ENCODE data around the gene PGC. TPM values are rescaled to one million over a fixed set of nuclear protein-coding genes. Genes with fewer than 3 reads are reported as not detected.

PGC gene
- total RNA-seq, 2 experiments from 2014 or later = not detected

- Mint-ChIP-seq H3K9me3 (no peaks in the 10 kb centered on the region), H3K36me3 (no peaks in the 10 kb centered on the region), H3K27ac (no peak overlapping the region), H3K4me1 (no peaks in the 10 kb centered on the region), H3K27me3 (peaks cover 10% of the 10 kb centered on the region), H3K4me3 (no peak overlapping the region)
- DNase-seq = no peak
- no peak for ATAC-seq (ENCODE audit: low read depth)
- POLR2A ChIA-PET = interaction anchor here (1.1 kb wide), 1 partner anchor 16 kb away, joined by 3 read pairs; no protein-coding TSS in a partner anchor
Observed at GRCh38 chr6:41750374-41750773, 3.2 kb upstream of the PGC start.

GRCh38 chr6:41748542-41748941 is 1.3 kb upstream of the PGC start:
- Mint-ChIP-seq H3K4me1 (no peaks in the 10 kb centered on the region), H3K36me3 (no peaks in the 10 kb centered on the region), H3K4me3 (no peak overlapping the region), H3K9me3 (no peaks in the 10 kb centered on the region), H3K27ac (no peak overlapping the region), H3K27me3 (peaks cover 2% of the 10 kb centered on the region)
- no peak for ATAC-seq (ENCODE audit: low read depth)
- POLR2A ChIA-PET = interaction anchor here (0.7 kb wide), 1 partner anchor 8 kb away, joined by 3 read pairs; no protein-coding TSS in a partner anchor
- DNase-seq = no peak

- DNase-seq (no peak), ATAC-seq (ENCODE audit: low read depth) (no peak)
- no peak overlapping the region for H3K27ac Mint-ChIP-seq
- no peaks in the 10 kb centered on the region for H3K4me1 Mint-ChIP-seq
- POLR2A ChIA-PET = interaction anchor here (0.7 kb wide), 1 partner anchor 8 kb away, joined by 3 read pairs; no protein-coding TSS in a partner anchor
- no peaks in the 10 kb centered on the region for H3K36me3 Mint-ChIP-seq
- no peaks in the 10 kb centered on the region for H3K9me3 Mint-ChIP-seq
- peaks cover 2% of the 10 kb centered on the region for H3K27me3 Mint-ChIP-seq
- H3K4me3 Mint-ChIP-seq = no peak overlapping the region
Observed at GRCh38 chr6:41748102-41748477, 893 bp upstream of the PGC start.

- POLR2A ChIA-PET = no interaction called here
- Mint-ChIP-seq H3K9me3 (no peaks in the 10 kb centered on the region), H3K36me3 (no peaks in the 10 kb centered on the region), H3K27me3 (peaks cover 2% of the 10 kb centered on the region), H3K4me3 (no peak overlapping the region), H3K27ac (no peak overlapping the region), H3K4me1 (no peaks in the 10 kb centered on the region)
- no peak for ATAC-seq (ENCODE audit: low read depth)
- no peak for DNase-seq
Observed at GRCh38 chr6:41746107-41746506, 1.1 kb downstream of the PGC start.

- Mint-ChIP-seq H3K4me3 (no peak overlapping the region), H3K9me3 (no peaks in the 10 kb centered on the region), H3K27me3 (peaks cover 2% of the 10 kb centered on the region), H3K36me3 (no peaks in the 10 kb centered on the region), H3K4me1 (no peaks in the 10 kb centered on the region), H3K27ac (no peak overlapping the region)
- DNase-seq = no peak
- no peak for ATAC-seq (ENCODE audit: low read depth)
- POLR2A ChIA-PET = interaction anchor here (0.7 kb wide), 1 partner anchor 891 kb away, joined by 3 read pairs; no protein-coding TSS in a partner anchor
Observed at GRCh38 chr6:41744236-41744787, 2.9 kb downstream of the PGC start.

- H3K27ac Mint-ChIP-seq = no peak overlapping the region
- peaks cover 2% of the 10 kb centered on the region for H3K27me3 Mint-ChIP-seq
- no peak for DNase-seq
- POLR2A ChIA-PET = interaction anchor here (0.7 kb wide), 1 partner anchor 891 kb away, joined by 3 read pairs; no protein-coding TSS in a partner anchor
- ATAC-seq (ENCODE audit: low read depth) = no peak
- H3K4me1 Mint-ChIP-seq = no peaks in the 10 kb centered on the region
- H3K4me3 Mint-ChIP-seq = no peak overlapping the region
- no peaks in the 10 kb centered on the region for H3K36me3 Mint-ChIP-seq
- no peaks in the 10 kb centered on the region for H3K9me3 Mint-ChIP-seq
Observed at GRCh38 chr6:41743406-41744235, 3.6 kb downstream of the PGC start.

GRCh38 chr6:41741625-41742490 is 5.3 kb downstream of the PGC start:
- no peak for DNase-seq
- H3K9me3 Mint-ChIP-seq = no peaks in the 10 kb centered on the region
- POLR2A ChIA-PET = no interaction called here
- no peaks in the 10 kb centered on the region for H3K4me1 Mint-ChIP-seq
- no peak overlapping the region for H3K27ac Mint-ChIP-seq
- H3K36me3 Mint-ChIP-seq = no peaks in the 10 kb centered on the region
- H3K4me3 Mint-ChIP-seq = no peak overlapping the region
- no peaks in the 10 kb centered on the region for H3K27me3 Mint-ChIP-seq
- ATAC-seq (ENCODE audit: low read depth) = no peak

- Mint-ChIP-seq H3K27ac (no peak overlapping the region), H3K4me3 (no peak overlapping the region), H3K4me1 (peaks cover 4% of the 10 kb centered on the region), H3K27me3 (no peaks in the 10 kb centered on the region), H3K36me3 (no peaks in the 10 kb centered on the region), H3K9me3 (no peaks in the 10 kb centered on the region)
- no peak for ATAC-seq (ENCODE audit: low read depth)
- DNase-seq = no peak
- POLR2A ChIA-PET = interaction anchor here (0.6 kb wide), 1 partner anchor 8 kb away, joined by 3 read pairs; no protein-coding TSS in a partner anchor
Observed at GRCh38 chr6:41740366-41741162, 6.6 kb downstream of the PGC start.

GRCh38 chr6:41739041-41739440 is 8.2 kb downstream of the PGC start:
- DNase-seq (no peak), ATAC-seq (ENCODE audit: low read depth) (no peak)
- POLR2A ChIA-PET = no interaction called here
- H3K27ac Mint-ChIP-seq = no peak overlapping the region
- H3K27me3 Mint-ChIP-seq = no peaks in the 10 kb centered on the region
- H3K36me3 Mint-ChIP-seq = no peaks in the 10 kb centered on the region
- H3K9me3 Mint-ChIP-seq = no peaks in the 10 kb centered on the region
- peaks cover 4% of the 10 kb centered on the region for H3K4me1 Mint-ChIP-seq
- H3K4me3 Mint-ChIP-seq = no peak overlapping the region

GRCh38 chr6:41737591-41738130 is 9.5 kb downstream of the PGC start:
- no peak for ATAC-seq (ENCODE audit: low read depth)
- Mint-ChIP-seq H3K36me3 (no peaks in the 10 kb centered on the region), H3K4me3 (no peak overlapping the region), H3K9me3 (no peaks in the 10 kb centered on the region), H3K27ac (no peak overlapping the region), H3K4me1 (peaks cover 15% of the 10 kb centered on the region), H3K27me3 (no peaks in the 10 kb centered on the region)
- no peak for DNase-seq
- POLR2A ChIA-PET = interaction anchor here (1.2 to 1.5 kb wide), 2 partner anchors 21 to 313 kb away, joined by 3 read pairs; partner anchors contain the start of gene TAF8

GRCh38 chr6:41736800-41737555 is 10.2 kb downstream of the PGC start:
- POLR2A ChIA-PET = interaction anchor here (1.2 to 1.5 kb wide), 2 partner anchors 21 to 314 kb away, joined by 3 read pairs; partner anchors contain the start of gene TAF8
- H3K9me3 Mint-ChIP-seq = no peaks in the 10 kb centered on the region
- peaks cover 2% of the 10 kb centered on the region for H3K36me3 Mint-ChIP-seq
- no peak overlapping the region for H3K27ac Mint-ChIP-seq
- ATAC-seq (ENCODE audit: low read depth) = no peak
- no peak for DNase-seq
- H3K4me1 Mint-ChIP-seq = peaks cover 18% of the 10 kb centered on the region
- H3K4me3 Mint-ChIP-seq = no peak overlapping the region
- H3K27me3 Mint-ChIP-seq = no peaks in the 10 kb centered on the region
